Vagina (tissue), 2 donors: ENCODE results near the gene ABHD12.

Experiments
- CTCF ChIP-seq, 3 experiments: fragments of 450-650 bp in 2 of 3; fragments of 200-600 bp in 1 of 3; sonication (generic) in 1 of 3; IDR thresholded peaks; one replicate each; pipeline ENCODE4 v1.5.1; 2017 to 2019; ENCODE audit warnings: antibody characterized with exemption in 3 of 3, mild to moderate bottlenecking in 2 of 3, moderate library complexity in 2 of 3
- POLR2A ChIP-seq, 2 donors: fragments of 450-650 bp; IDR thresholded peaks; one replicate each; pipeline ENCODE4 v1.6.1; 2017; ENCODE audit warnings: antibody characterized with exemption in 2 of 2, mild to moderate bottlenecking in 2 of 2, moderate library complexity in 2 of 2

DNA sequence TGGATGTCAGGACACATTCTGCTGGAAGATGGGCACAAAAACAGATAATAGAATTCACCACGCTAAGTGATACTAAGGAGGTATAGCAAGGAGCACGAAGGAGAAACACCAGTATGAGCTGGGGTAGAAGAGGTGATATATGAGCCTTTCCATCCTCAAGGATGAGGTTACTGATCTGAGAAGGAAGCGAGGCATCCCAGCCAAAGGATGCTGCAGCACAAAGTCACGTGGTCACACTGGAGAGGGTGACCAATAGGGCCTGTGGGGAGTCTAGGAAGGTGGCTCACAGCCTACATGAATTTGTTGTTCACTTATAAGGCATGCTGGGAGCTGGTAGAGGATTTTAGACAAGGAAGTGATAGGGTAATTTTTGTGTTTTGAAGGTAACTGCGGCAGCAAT lies 18.3 kb upstream of the ABHD12 start:
- no peak for TF ChIP-seq CTCF (IDR thresholded peaks at IDR 0.05)
- no peak for TF ChIP-seq POLR2A (IDR thresholded peaks at IDR 0.05)
